Raji (cell line): ENCODE data around the gene CD96.

ENCODE experiments used
- POLR2A ChIP-seq: IDR thresholded peaks from 2 replicates; pipeline ENCODE4 v1.6.1; 2011; ENCODE audit warnings: low read depth, low read length, control low read depth; ENCODE audit not compliant: insufficient read depth

CD96 gene

GRCh38 chr3:111635403-111635802, 93.4 kb downstream of the CD96 start:
- no peak for TF ChIP-seq POLR2A

- TF ChIP-seq POLR2A: no peak
Measured at GRCh38 chr3:111636366-111636885, 94.4 kb downstream of the CD96 start.

- TF ChIP-seq POLR2A: no peak
Measured at GRCh38 chr3:111639316-111639715, 97.3 kb downstream of the CD96 start.

GRCh38 chr3:111648991-111649579, 107.1 kb downstream of the CD96 start:
- TF ChIP-seq POLR2A: no peak

- TF ChIP-seq POLR2A: no peak
Measured at GRCh38 chr3:111650378-111651275, 108.6 kb downstream of the CD96 start.

GRCh38 chr3:111652492-111653180, 110.6 kb downstream of the CD96 start:
- no peak for TF ChIP-seq POLR2A

- TF ChIP-seq POLR2A: no peak
Measured at GRCh38 chr3:111653766-111654165, 111.8 kb downstream of the CD96 start.

GRCh38 chr3:111662012-111662411, 120.0 kb downstream of the CD96 start:
- no peak for TF ChIP-seq POLR2A

- TF ChIP-seq POLR2A: no peak
Measured at GRCh38 chr3:111662907-111663306, 120.9 kb downstream of the CD96 start.

- no peak for TF ChIP-seq POLR2A
Measured at GRCh38 chr3:111666041-111666735, 124.2 kb downstream of the CD96 start.

GRCh38 chr3:111667170-111667569, 125.2 kb downstream of the CD96 start:
- TF ChIP-seq POLR2A: no peak

GRCh38 chr3:111667621-111668239, 125.7 kb downstream of the CD96 start:
- TF ChIP-seq POLR2A: no peak

- no peak for TF ChIP-seq POLR2A
Measured at GRCh38 chr3:111668326-111668725, 126.3 kb downstream of the CD96 start.

- no peak for TF ChIP-seq POLR2A
Measured at GRCh38 chr3:111668888-111669488, 127.0 kb downstream of the CD96 start.
